Neural crest cell (in vitro differentiated cells): ENCODE results near the gene CSN2. TPM values are rescaled to one million over a fixed set of nuclear protein-coding genes. Genes with fewer than 3 reads are reported as not detected.

Experiments used
- DNase-seq: peaks from one replicate; pipeline ENCODE4 v3.0.0; 2021; ENCODE audit warnings: low read depth, mixed read lengths, low spot score
- H3K27ac Mint-ChIP-seq: one replicate; pipeline ENCODE4 v1.8.0; 2021; ENCODE audit warnings: mild to moderate bottlenecking, mixed read lengths; ENCODE audit not compliant: unreplicated experiment
- H3K27me3 Mint-ChIP-seq: 2 replicates; pipeline ENCODE4 v1.8.0; 2021; ENCODE audit warnings: low read depth, mild to moderate bottlenecking, mixed read lengths
- H3K36me3 Mint-ChIP-seq: 2 replicates; pipeline ENCODE4 v1.8.0; 2021; ENCODE audit warnings: low read depth, mild to moderate bottlenecking, mixed read lengths
- H3K4me1 Mint-ChIP-seq: 2 replicates; pipeline ENCODE4 v1.8.0; 2021; ENCODE audit warnings: mixed read lengths
- H3K4me3 Mint-ChIP-seq: one replicate; pipeline ENCODE4 v1.8.0; 2021; ENCODE audit warnings: mild to moderate bottlenecking, mixed read lengths
- H3K9me3 Mint-ChIP-seq: 2 replicates; pipeline ENCODE4 v1.8.0; 2021; ENCODE audit warnings: mixed read lengths
- CTCF ChIP-seq: fragments of 200-600 bp; sonication (generic); conservative IDR thresholded peaks from 2 replicates; pipeline ENCODE4 v1.5.0; 2021; ENCODE audit warnings: antibody characterized with exemption, mild to moderate bottlenecking
- total RNA-seq: library from RNA; stranded (reverse); gene quantifications from 2 replicates; pipeline ENCODE4 v1.2.1, GENCODE V29; 2021

CSN2 gene
- total RNA-seq, 1 donor from 2014 or later, result not detected

GRCh38 chr4:69920874-69921273 lies 44.7 kb downstream of the CSN2 start:
- peaks cover 6% of the 10 kb centered on the region for H3K9me3 Mint-ChIP-seq
- DNase-seq, result no peak
- TF ChIP-seq CTCF, result no peak
- no peak overlapping the region for H3K4me3 Mint-ChIP-seq
- H3K36me3 Mint-ChIP-seq, result no peaks in the 10 kb centered on the region
- H3K4me1 Mint-ChIP-seq, result no peaks in the 10 kb centered on the region
- peaks cover 8% of the 10 kb centered on the region for H3K27me3 Mint-ChIP-seq
- no peak overlapping the region for H3K27ac Mint-ChIP-seq

- peaks cover 28% of the 10 kb centered on the region for H3K27me3 Mint-ChIP-seq
- TF ChIP-seq CTCF, result no peak
- no peak overlapping the region for H3K27ac Mint-ChIP-seq
- H3K4me1 Mint-ChIP-seq, result no peaks in the 10 kb centered on the region
- DNase-seq, result no peak
- no peaks in the 10 kb centered on the region for H3K9me3 Mint-ChIP-seq
- H3K36me3 Mint-ChIP-seq, result no peaks in the 10 kb centered on the region
- no peak overlapping the region for H3K4me3 Mint-ChIP-seq
Observed at GRCh38 chr4:69910016-69910782, 55.3 kb downstream of the CSN2 start.

- no peak overlapping the region for H3K4me3 Mint-ChIP-seq
- no peak overlapping the region for H3K27ac Mint-ChIP-seq
- no peaks in the 10 kb centered on the region for H3K4me1 Mint-ChIP-seq
- peaks cover 34% of the 10 kb centered on the region for H3K27me3 Mint-ChIP-seq
- TF ChIP-seq CTCF, result no peak
- no peak for DNase-seq
- no peaks in the 10 kb centered on the region for H3K9me3 Mint-ChIP-seq
- no peaks in the 10 kb centered on the region for H3K36me3 Mint-ChIP-seq
Observed at GRCh38 chr4:69909195-69909594, 56.3 kb downstream of the CSN2 start.

GRCh38 chr4:69907151-69907550 lies 58.4 kb downstream of the CSN2 start:
- Mint-ChIP-seq H3K4me1 (no peaks in the 10 kb centered on the region), H3K36me3 (no peaks in the 10 kb centered on the region)
- TF ChIP-seq CTCF, result no peak

More at GRCh38 chr4:69907151-69907550, 58.4 kb downstream of the CSN2 start:
- Mint-ChIP-seq H3K9me3 (peaks cover 4% of the 10 kb centered on the region), H3K27ac (no peak overlapping the region), H3K4me3 (no peak overlapping the region), H3K27me3 (peaks cover 46% of the 10 kb centered on the region)
- DNase-seq, result no peak

Other genes with a start within 250 kb of the CSN2 start
- gene SULT1B1, start 205.1 kb downstream of the CSN2 start, total RNA-seq, result not detected in 2 replicates
- not detected in 2 replicates for gene SULT1E1, start 105.6 kb downstream of the CSN2 start, total RNA-seq
- not detected in 2 replicates for gene CSN1S1, start 34.7 kb downstream of the CSN2 start, total RNA-seq
- gene STATH, start 30.2 kb upstream of the CSN2 start, total RNA-seq, result not detected in 2 replicates
- not detected in 2 replicates for gene HTN3, start 62.7 kb upstream of the CSN2 start, total RNA-seq
- gene HTN1, start 84.7 kb upstream of the CSN2 start, total RNA-seq, result not detected in 2 replicates
- gene PRR27, start 188.5 kb upstream of the CSN2 start, total RNA-seq, result not detected in 2 replicates
- gene ODAM, start 230.0 kb upstream of the CSN2 start, total RNA-seq, result not detected in 2 replicates